ENCODE measurements around the gene HABP4.

HABP4 gene

DNA sequence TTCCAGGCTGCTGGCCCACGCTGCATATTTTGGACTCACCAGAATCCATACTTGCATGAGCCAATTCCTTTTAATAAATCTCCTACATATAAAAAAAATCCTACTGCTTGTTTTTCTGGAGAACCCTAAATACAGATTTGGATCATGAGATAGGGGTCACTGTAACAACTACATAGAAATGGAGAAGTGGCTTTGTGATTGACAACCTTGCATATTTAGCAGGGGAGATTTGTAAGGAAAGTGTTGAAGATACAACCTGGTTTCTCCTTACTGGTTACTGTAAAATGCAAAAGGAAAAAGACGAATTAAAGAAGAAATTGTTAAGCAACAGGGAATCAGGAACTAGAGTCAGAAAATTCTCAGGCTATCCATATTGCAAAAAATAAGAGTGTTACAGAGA lies 74.8 kb downstream of the HABP4 start:
- DNase-seq: no peak

DNA sequence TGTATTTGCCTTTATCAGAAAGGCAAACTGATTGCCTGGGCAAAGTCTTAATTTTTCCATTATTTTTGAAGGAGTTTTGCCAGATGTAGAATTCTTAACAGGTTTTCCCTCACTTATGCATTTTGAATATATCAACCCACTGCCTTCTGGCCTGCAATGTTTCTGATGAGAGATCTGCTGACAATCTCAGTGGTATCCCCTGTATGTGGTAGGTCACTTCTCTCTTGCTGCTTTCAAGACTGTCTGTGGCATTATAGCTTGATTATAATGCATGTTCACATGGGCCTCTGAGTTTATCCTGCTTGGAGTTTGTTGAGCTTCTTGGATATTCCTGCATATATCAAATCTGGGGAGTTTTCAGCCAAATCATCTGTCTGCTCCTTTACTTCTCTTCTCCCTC lies 82.2 kb downstream of the HABP4 start:
- DNase-seq: no peak

DNA sequence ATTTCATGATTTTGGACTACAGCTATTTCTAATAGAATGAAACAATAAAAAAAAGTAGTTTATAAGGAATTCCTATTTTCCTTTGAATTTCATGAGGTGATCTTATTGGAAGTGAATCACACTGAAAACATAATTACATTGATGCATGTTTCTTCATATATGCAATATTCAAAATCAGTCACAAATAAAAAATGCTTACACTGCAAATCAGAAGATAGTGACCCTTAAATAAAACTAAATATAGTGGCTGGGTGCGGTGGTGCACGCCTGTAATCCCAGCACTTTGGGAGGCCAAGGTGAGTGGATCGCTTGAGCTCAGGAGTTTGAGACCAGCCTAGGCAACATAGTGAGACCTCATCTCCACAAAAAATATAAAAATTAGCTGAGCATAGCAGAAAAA lies 90.1 kb downstream of the HABP4 start:
- DNase-seq: no peak
